ENCODE measurements around the gene CFL2.
A peak's percentile ranks its signal among the peaks of the same experiment; 100 is the strongest.
"Not testable (repeated sequence)": the region's sequence is repeated elsewhere in the genome, so short reads cannot be mapped to it uniquely, and the experiment has no call there.

The CFL2 gene

GRCh38 chr14:34714320-34715126 lies at the start of gene CFL2:
CFL2 (minus strand) TSS chr14:34714593; CDS start chr14:34714540, 53 bp downstream.
- DNase-seq, result peak; percentile 80

GRCh38 chr14:34755215-34755614 lies 40.8 kb upstream of the CFL2 start:
- DNase-seq, result no peak

- DNase-seq, result no peak
These were observed 40.3 kb upstream of the CFL2 start for GRCh38 chr14:34754687-34755086.

GRCh38 chr14:34750670-34751069 lies 36.3 kb upstream of the CFL2 start:
- no peak for DNase-seq

GRCh38 chr14:34750233-34750632 lies 35.8 kb upstream of the CFL2 start:
- DNase-seq, result no peak

- DNase-seq, result peak; percentile 2
These were observed 35.0 kb upstream of the CFL2 start for GRCh38 chr14:34749408-34749807.

GRCh38 chr14:34742270-34743115 lies 28.1 kb upstream of the CFL2 start:
- no peak for DNase-seq

GRCh38 chr14:34741840-34742239 lies 27.4 kb upstream of the CFL2 start:
- no peak for DNase-seq

- DNase-seq, result not testable (repeated sequence)
These were observed 25.7 kb upstream of the CFL2 start for GRCh38 chr14:34740139-34740538.

- not testable (repeated sequence) for DNase-seq
These were observed 22.7 kb upstream of the CFL2 start for GRCh38 chr14:34737079-34737478.

- DNase-seq, result no peak
These were observed 18.9 kb upstream of the CFL2 start for GRCh38 chr14:34733245-34733644.

- no peak for DNase-seq
These were observed 18.4 kb upstream of the CFL2 start for GRCh38 chr14:34732802-34733201.

- DNase-seq, result no peak
These were observed 9.5 kb upstream of the CFL2 start for GRCh38 chr14:34723867-34724266.

- peak; percentile 65 for DNase-seq
These were observed 8.5 kb upstream of the CFL2 start for GRCh38 chr14:34722723-34723545.

GRCh38 chr14:34721129-34721528 lies 6.7 kb upstream of the CFL2 start:
- DNase-seq, result no peak

GRCh38 chr14:34718750-34719304 lies 4.4 kb upstream of the CFL2 start:
- DNase-seq, result no peak

- peak; percentile 25 for DNase-seq
These were observed 902 bp upstream of the CFL2 start for GRCh38 chr14:34715127-34715863.

GRCh38 chr14:34713681-34714319 lies 593 bp downstream of the CFL2 start:
- DNase-seq, result peak; percentile 67

GRCh38 chr14:34713122-34713680 lies 1.2 kb downstream of the CFL2 start:
- no peak for DNase-seq

- no peak for DNase-seq
These were observed 2.3 kb downstream of the CFL2 start for GRCh38 chr14:34711796-34712712.
